ENCODE results near the gene LUC7L2. TPM values are rescaled to one million over a fixed set of nuclear protein-coding genes. Genes with fewer than 3 reads are reported as not detected.

Gene LUC7L2
- total and polyA plus RNA-seq, 12 donors = 31.5 to 100.0 (median 53.3) TPM

DNA sequence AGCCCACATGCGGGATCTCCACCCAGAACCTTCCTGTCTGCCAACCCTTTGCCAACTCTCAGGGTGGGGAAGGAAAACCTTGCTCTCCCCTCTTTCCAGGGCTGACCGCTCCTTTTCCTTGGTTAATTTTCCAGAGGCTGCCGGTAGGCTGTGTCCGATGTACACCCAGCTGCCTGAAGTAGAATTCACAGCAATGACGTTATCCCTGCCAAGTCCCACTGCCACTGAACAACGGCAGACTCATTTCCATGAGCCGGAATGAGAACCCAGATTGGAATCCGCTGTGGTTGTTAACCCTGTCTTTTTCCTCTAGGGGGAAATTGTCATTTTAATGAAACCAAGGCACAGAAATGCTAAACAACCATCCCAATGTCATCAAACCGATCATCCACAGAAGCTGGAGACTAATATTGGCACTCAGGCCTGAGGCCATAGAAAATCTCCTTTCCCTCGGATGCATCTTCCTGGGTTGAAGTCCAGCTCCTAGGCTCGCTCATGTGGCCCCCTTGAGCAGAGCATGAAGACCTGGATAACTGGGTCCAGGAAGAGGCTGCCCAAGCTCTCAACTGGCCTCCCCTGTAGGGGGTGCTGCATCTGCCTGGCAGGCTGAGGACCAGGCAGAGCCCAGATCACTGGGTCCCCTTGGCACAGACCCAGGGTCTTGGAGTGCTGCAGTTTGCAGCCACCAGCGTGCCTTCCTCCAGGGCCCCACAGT is 93.4 kb downstream of the LUC7L2 start:
- Histone ChIP-seq H3K4me3 (no peak overlapping the region), H3K27me3 (no peaks in the 10 kb centered on the region), H3K9me3 (replicated peaks in 1 of 3) (no peaks in the 10 kb centered on the region), H3K4me1 (replicated peaks in 1 of 2) (no peaks in the 10 kb centered on the region), H3K36me3 (replicated peaks in 1 of 2) (no peaks in the 10 kb centered on the region), H3K27ac (no peak overlapping the region)
- intact Hi-C loops (cut with DNase I) = no loop called here
- TF ChIP-seq POLR2A (IDR thresholded peaks at IDR 0.05) (no peak), CTCF (IDR thresholded peaks at IDR 0.05) (no peak)
- 81 to 85% (median 83%) methylated on average over 12 of the region's 12 CpGs for WGBS, 4 donors
- no peak for DNase-seq

DNA sequence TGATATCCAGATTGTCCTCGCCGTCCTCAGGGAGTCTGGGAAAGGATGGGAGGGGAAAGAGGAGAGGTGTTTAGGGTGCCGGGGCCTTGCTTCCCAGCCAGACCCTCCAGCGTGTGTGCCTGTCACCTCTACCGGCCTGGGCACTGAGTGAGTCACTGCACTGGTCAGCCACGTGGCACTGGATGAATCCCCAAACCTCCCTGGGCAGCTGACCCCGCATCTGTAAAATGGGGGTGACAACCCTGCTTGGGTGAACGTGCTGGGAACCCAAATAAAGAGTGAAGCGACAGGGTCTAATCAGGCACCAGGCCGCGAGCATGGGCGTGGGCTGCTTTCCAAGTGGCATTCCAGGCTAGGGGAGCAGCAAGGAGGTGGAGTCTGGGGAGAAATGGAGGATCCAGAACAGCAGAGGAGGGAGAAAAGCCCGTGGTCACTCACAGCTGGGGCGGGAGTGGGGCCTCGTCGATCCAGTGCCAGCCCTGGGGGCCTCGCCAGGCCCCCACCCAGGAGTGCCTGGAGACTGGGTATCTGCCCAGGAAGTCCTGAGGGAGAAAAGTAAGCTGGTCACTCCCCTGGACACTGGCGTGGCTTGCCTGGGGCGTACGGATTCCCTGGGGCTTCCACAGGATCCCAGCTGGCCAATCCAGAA is 94.1 kb downstream of the LUC7L2 start:
- H3K27ac ChIP-seq = no peak overlapping the region
- no peak for DNase-seq
- intact Hi-C loops (cut with DNase I) = no loop called here

DNA sequence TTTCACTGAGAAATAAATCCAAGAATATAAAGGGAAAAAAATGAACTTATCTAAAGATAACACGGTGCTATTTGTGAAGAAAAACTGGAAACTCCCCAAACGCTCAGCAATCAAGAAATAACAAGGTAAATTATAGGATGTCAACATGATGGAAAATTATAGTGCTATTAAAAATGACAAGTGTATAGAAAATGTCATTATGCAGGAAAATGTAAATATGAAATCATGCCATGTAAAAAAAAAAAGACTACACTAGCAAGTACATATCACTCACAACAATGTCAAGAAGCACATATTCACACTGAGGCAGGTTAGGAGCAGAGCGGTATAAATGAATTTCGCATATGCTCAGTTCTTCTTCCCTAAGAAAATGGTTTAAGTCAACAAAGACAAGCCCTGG is 96.1 kb downstream of the LUC7L2 start:
- Histone ChIP-seq H3K27ac (no peak overlapping the region), H3K27me3 (no peaks in the 10 kb centered on the region), H3K4me3 (no peak overlapping the region), H3K36me3 (replicated peaks in 1 of 2) (no peaks in the 10 kb centered on the region), H3K9me3 (replicated peaks in 1 of 3) (no peaks in the 10 kb centered on the region), H3K4me1 (replicated peaks in 1 of 2) (no peaks in the 10 kb centered on the region)
- WGBS, 4 donors = 76 to 83% (median 80%) methylated on average over 4 of the region's 4 CpGs
- TF ChIP-seq CTCF (IDR thresholded peaks at IDR 0.05) = no peak
- TF ChIP-seq POLR2A (IDR thresholded peaks at IDR 0.05) = no peak
- no peak for DNase-seq
- intact Hi-C loops (cut with DNase I) = no loop called here

More for the DNA sequence above, 94.1 kb downstream of the LUC7L2 start:
- TF ChIP-seq CTCF (IDR thresholded peaks at IDR 0.05) (no peak), POLR2A (IDR thresholded peaks at IDR 0.05) (no peak)
- H3K27me3 ChIP-seq = no peaks in the 10 kb centered on the region
- H3K36me3 ChIP-seq (replicated peaks in 1 of 2) = no peaks in the 10 kb centered on the region
- H3K4me3 ChIP-seq = no peak overlapping the region
- WGBS, 4 donors = 69 to 88% (median 72%) methylated on average over 18 to 20 of the region's 20 CpGs
- H3K4me1 ChIP-seq (replicated peaks in 1 of 2) = no peaks in the 10 kb centered on the region
- H3K9me3 ChIP-seq (replicated peaks in 1 of 3) = no peaks in the 10 kb centered on the region

GRCh38 chr7:139456511-139456910 is 96.8 kb downstream of the LUC7L2 start:
- H3K36me3 ChIP-seq (replicated peaks in 1 of 2) = no peaks in the 10 kb centered on the region
- no peaks in the 10 kb centered on the region for H3K9me3 ChIP-seq (replicated peaks in 1 of 3)
- intact Hi-C loops (cut with DNase I) = no loop called here
- no peak for DNase-seq
- no peak for TF ChIP-seq CTCF (IDR thresholded peaks at IDR 0.05)
- no peak for TF ChIP-seq POLR2A (IDR thresholded peaks at IDR 0.05)
- H3K27me3 ChIP-seq = no peaks in the 10 kb centered on the region
- H3K27ac ChIP-seq = no peak overlapping the region
- WGBS, 4 donors = 85 to 90% (median 86%) methylated on average over 7 to 8 of the region's 8 CpGs
- H3K4me3 ChIP-seq = no peak overlapping the region
- H3K4me1 ChIP-seq (replicated peaks in 1 of 2) = no peaks in the 10 kb centered on the region
